Small intestine (tissue), 7 donors: Measurements from ENCODE around the gene ZSWIM1. TPM values are rescaled to one million over a fixed set of nuclear protein-coding genes. Genes with fewer than 3 reads are reported as not detected.
"Not testable (repeated sequence)": the region's sequence is repeated elsewhere in the genome, so short reads cannot be mapped to it uniquely, and the experiment has no call there.

Experiments used
- DNase-seq, 2 donors: peaks; one replicate each; pipeline versions ENCODE4 v3.0.0 to v3.0.0-alpha.2; 2013
- FAIRE-seq: peaks from 2 replicates; lab custom pipeline; 2012; peaks lifted over from hg19 to GRCh38; lab: Jason Lieb, UNC
- H3K27ac ChIP-seq, 3 donors: one replicate each; pipeline ENCODE4 v1.5.1; 2013; ENCODE audit warnings: low read length in 2 of 3, mild to moderate bottlenecking in 2 of 3, control low read depth in 1 of 3, inconsistent platforms in 1 of 3, low read depth in 1 of 3, moderate library complexity in 1 of 3
- H3K27me3 ChIP-seq, 3 donors: one replicate each; pipeline ENCODE4 v1.6.1; 2013; ENCODE audit warnings: low read length in 3 of 3, inconsistent platforms in 1 of 3; ENCODE audit not compliant: control insufficient read depth in 3 of 3, insufficient read depth in 3 of 3
- H3K36me3 ChIP-seq, 3 donors: one replicate each; pipeline ENCODE4 v1.6.1; 2013; ENCODE audit warnings: low read length in 3 of 3, inconsistent platforms in 1 of 3, low read depth in 1 of 3, mild to moderate bottlenecking in 1 of 3, moderate library complexity in 1 of 3; ENCODE audit not compliant: control insufficient read depth in 3 of 3, insufficient read depth in 2 of 3
- H3K4me1 ChIP-seq, 3 donors: one replicate each; pipeline ENCODE4 v1.6.1; 2013; ENCODE audit warnings: low read length in 2 of 3, inconsistent platforms in 1 of 3, low read depth in 1 of 3, mild to moderate bottlenecking in 1 of 3, moderate library complexity in 1 of 3; ENCODE audit not compliant: control insufficient read depth in 3 of 3, insufficient read depth in 2 of 3
- H3K4me3 ChIP-seq, 3 donors: one replicate each; pipeline ENCODE4 v1.5.1; 2013; ENCODE audit warnings: low read length in 3 of 3, control low read depth in 1 of 3, inconsistent platforms in 1 of 3, low read depth in 1 of 3, mild to moderate bottlenecking in 1 of 3, moderate library complexity in 1 of 3
- H3K9me3 ChIP-seq, 2 donors: one replicate each; pipeline ENCODE4 v1.6.1; 2013; ENCODE audit warnings: low read depth in 1 of 2, low read length in 1 of 2; ENCODE audit not compliant: control insufficient read depth in 2 of 2, insufficient read depth in 1 of 2
- WGBS, 3 donors: extraction: QIAGEN DNeasy Blood & Tissue Kit; methylation state at CpG; one replicate each; pipeline ENCODE4 v1.1.7; 2013; 5-methylcytosine and 5-hydroxymethylcytosine counted together
- polyA plus RNA-seq, 4 donors: library from polyadenylated mRNA; stranded (reverse) in 3 of 4; unstranded in 1 of 4; fragments of 200-250 nt in 3 of 4; fragments of 120-200 nt in 1 of 4; gene quantifications; one replicate each; pipeline versions ENCODE4 v1.2.1 to v1.2.3, GENCODE V29; 2013
- donor health status: healthy with polysubstance abuse.
- donor health status: control.
- donor health status: control.
- donor health status: Bipolar disorder and iron deficiency.
- donor health status: healthy.

The ZSWIM1 gene
- polyA plus RNA-seq, 4 donors, result 2.5 to 17.1 (median 3.6) TPM

DNA sequence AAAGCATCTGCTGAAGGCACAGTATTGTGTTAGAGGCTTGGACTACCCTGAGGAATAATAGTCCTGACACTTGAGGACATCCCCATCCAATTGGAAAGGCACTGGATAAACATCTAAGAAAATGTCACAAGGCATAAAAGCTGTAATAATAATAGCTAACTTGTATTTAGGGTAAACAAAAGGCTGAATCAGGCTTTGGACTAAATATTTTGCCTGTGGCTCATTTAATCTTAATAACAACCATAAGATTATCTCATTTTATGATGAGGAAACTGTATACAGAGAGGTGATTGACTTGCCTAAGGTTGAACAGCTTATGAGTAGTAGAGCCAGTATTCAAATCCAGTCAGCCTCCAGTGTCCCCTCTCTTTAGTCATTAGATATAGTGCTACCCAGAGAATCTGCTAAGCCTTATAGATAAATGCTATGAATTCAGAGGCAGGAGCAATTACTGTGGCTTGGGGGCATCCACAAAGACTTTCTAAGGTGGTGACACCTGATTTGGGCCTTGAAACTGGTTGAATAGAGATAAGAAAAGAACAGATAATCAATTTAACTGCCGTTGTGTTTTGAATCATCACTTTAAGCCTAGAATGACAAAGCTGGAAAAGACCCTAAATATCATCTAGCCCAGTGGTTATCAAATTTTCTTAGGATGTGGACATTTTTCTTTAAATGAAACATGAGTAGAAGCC lies 7.5 kb upstream of the ZSWIM1 start:
- H3K27ac ChIP-seq, result no peak overlapping the region
- H3K27me3 ChIP-seq, result no peaks in the 10 kb centered on the region
- DNase-seq, result no peak
- WGBS, 3 donors, result 32 to 69% (median 34%) methylated on average over 1 of the region's 1 CpG
- H3K9me3 ChIP-seq, result no peaks in the 10 kb centered on the region
- H3K4me1 ChIP-seq, result no peaks in the 10 kb centered on the region
- FAIRE-seq, result no peak
- H3K4me3 ChIP-seq, result no peak overlapping the region
- H3K36me3 ChIP-seq, result peaks cover 0 to 23% (median 8%) of the 10 kb centered on the region in 3 donors

DNA sequence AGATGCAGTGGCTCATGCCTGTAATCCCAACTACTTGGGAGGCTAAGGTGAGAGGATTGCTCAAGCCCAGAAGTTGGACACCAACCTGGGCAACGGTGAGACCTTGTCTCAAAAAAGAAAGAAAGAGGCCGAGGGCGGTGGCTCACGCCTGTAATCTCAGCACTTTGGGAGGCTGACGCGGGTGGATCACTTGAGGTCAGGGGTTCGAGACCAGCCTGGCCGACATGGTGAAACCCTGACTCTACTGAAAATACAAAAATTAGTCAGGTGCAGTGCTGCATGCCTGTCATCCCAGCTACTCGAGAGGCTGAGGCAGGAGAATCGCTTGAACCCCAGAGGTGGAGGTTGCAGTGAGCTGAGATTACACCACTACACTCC lies 6.9 kb upstream of the ZSWIM1 start:
- not testable (repeated sequence) for H3K4me3 ChIP-seq, DNase-seq, H3K27ac ChIP-seq, H3K9me3 ChIP-seq, H3K4me1 ChIP-seq, FAIRE-seq, H3K27me3 ChIP-seq
- peaks cover 0 to 23% (median 8%) of the 10 kb centered on the region in 3 donors for H3K36me3 ChIP-seq
- WGBS, 3 donors, result 93 to 95% (median 94%) methylated on average over 10 of the region's 10 CpGs

DNA sequence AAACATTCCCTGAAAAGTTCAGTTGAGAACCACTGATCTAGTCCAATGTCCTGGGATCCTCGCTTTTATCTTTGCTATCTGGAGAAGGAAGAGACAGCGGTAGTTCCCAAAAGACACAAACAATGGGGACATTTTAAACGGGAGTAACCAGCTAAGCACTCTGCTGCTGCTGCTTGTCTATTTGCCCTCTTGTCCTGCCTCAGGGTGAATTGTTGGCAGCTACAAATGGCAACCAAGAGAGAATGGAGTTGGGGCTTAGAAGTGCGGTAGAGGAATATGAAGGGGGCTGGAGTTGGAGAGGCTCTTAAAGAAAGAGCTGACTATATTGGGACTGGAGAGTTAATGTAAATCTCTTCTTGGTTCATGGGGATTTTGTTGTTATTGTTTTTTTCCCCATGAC lies 6.5 kb upstream of the ZSWIM1 start:
- H3K36me3 ChIP-seq, result peaks cover 0 to 23% (median 8%) of the 10 kb centered on the region in 3 donors
- FAIRE-seq (no peak), DNase-seq (no peak)
- no peaks in the 10 kb centered on the region for H3K4me1 ChIP-seq
- 82 to 85% (median 84%) methylated on average over 4 of the region's 4 CpGs for WGBS, 3 donors
- no peaks in the 10 kb centered on the region for H3K27me3 ChIP-seq
- no peaks in the 10 kb centered on the region for H3K9me3 ChIP-seq
- no peak overlapping the region for H3K27ac ChIP-seq
- no peak overlapping the region for H3K4me3 ChIP-seq

DNA sequence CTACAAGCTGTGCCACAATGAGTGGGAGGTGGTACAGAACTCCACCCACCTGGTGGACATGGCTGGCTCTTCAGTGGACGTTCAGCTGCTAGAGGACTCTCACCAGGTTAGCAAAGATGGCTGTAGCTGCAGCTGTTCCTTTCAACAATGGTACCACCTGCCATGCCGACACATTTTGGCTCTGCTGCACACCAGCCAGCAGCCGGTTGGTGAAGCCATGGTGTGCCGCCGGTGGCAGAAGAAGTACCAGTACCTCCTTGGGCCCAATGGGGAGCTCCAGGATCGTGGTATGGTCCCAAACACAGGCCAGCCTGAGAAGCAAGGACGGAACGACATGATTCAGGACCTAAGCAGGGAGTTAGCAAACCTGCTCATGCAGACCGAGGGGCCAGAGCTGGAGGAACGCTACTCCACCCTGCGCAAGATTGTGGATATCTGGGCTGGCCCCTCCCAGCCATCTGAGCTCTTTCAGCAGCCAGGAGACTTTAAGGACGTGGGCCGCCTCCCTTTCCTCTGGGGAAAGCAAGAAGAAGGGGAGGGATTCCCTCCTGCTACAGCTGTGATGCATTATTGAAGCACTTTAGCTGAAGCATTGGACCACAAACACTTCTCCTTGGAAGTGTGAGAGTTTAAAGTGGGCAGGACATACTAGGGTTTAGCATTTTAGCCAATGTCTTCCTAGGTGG lies 2.8 kb upstream of the ZSWIM1 start:
- Histone ChIP-seq H3K4me1 (no peaks in the 10 kb centered on the region), H3K9me3 (no peaks in the 10 kb centered on the region), H3K36me3 (peaks cover 0 to 27% (median 8%) of the 10 kb centered on the region in 3 donors), H3K27me3 (no peaks in the 10 kb centered on the region), H3K27ac (no peak overlapping the region), H3K4me3 (no peak overlapping the region)
- DNase-seq (no peak), FAIRE-seq (no peak)
- 90 to 94% (median 91%) methylated on average over 13 of the region's 13 CpGs for WGBS, 3 donors

DNA sequence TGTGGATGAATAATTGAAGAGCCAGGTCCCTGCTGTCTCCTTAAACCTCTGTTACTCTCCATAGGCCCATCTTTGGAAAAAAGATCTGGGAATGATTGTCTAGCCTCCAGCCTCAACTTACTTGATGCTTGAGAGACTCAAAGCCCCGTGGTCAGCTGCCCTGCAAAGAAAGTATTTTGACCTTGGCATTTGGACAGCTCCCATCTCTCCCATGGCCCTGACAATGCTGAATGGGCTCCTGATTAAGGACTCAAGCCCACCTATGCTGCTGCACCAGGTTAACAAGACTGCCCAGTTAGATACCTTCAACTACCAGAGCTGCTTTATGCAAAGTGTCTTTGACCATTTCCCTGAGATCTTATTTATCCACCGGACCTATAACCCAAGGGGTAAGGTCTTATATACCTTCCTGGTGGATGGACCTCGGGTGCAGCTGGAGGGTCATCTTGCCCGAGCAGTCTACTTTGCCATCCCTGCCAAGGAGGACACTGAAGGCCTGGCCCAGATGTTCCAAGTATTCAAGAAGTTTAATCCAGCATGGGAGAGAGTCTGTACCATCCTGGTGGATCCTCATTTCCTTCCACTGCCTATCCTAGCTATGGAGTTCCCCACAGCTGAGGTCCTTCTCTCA lies 1.6 kb downstream of the ZSWIM1 start:
- H3K4me3 ChIP-seq, result no peak overlapping the region
- 74 to 85% (median 80%) methylated on average over 4 of the region's 4 CpGs for WGBS, 3 donors
- H3K27me3 ChIP-seq, result no peaks in the 10 kb centered on the region
- peaks cover 0 to 13% (median 0%) of the 10 kb centered on the region in 3 donors for H3K4me1 ChIP-seq
- FAIRE-seq, result no peak
- no peak for DNase-seq
- no peaks in the 10 kb centered on the region for H3K9me3 ChIP-seq
- H3K36me3 ChIP-seq, result peaks cover 0 to 50% (median 3%) of the 10 kb centered on the region in 3 donors
- H3K27ac ChIP-seq, result no peak overlapping the region

DNA sequence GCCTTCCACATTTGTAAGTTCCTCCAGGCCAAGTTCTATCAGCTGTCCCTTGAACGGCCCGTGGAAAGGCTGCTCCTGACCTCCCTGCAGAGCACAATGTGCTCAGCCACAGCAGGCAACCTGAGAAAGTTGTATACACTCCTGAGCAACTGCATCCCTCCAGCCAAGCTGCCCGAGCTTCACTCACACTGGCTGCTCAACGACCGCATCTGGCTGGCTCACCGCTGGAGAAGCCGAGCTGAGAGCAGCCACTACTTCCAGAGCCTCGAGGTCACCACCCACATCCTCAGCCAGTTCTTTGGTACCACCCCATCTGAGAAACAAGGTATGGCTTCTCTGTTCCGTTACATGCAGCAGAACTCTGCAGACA lies 2.1 kb downstream of the ZSWIM1 start:
- no peaks in the 10 kb centered on the region for H3K27me3 ChIP-seq
- H3K4me1 ChIP-seq, result peaks cover 0 to 13% (median 0%) of the 10 kb centered on the region in 3 donors
- peaks cover 0 to 47% (median 3%) of the 10 kb centered on the region in 3 donors for H3K36me3 ChIP-seq
- no peaks in the 10 kb centered on the region for H3K9me3 ChIP-seq
- no peak overlapping the region for H3K4me3 ChIP-seq
- FAIRE-seq (no peak), DNase-seq (no peak)
- H3K27ac ChIP-seq, result no peak overlapping the region
- WGBS, 3 donors, result 71 to 87% (median 78%) methylated on average over 9 of the region's 9 CpGs

DNA sequence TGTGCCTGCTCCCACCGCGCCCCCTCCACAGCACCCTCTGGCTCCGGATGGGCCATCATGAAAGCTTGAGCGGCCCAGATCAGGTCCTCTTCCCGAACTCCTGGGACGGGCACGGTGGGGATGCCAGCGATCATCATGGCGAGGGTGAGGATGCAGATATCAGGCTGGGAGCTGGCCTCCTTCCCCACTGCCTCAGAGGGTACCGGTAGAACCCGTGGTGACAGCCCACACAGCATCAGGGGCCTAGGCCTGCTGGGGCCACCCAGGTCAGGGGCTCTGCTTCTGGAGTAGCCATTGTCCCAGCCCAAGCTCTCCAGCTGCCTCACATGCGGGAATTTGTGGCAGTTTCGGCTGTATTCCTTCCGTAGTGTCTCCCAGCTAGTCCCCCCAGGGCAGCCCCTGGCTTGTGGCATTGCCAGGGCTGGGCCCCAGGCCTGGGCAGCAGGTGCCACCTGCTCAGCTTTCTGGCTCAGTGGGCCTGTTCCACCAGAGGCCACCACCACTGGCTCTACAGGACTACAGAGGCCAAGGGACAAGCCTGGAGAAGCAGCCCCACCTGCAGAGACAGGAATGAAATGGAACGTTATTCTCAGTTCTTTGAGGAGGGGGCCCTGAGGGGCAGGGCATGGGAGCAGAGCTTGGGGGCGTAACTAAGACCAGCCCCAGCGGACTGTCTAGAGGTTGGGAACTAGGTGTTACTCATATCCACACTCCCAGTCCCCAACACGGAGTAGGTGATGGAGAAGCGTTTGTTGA lies 5.7 kb downstream of the ZSWIM1 start:
- H3K9me3 ChIP-seq, result no peaks in the 10 kb centered on the region
- no peak for DNase-seq
- no peak overlapping the region for H3K4me3 ChIP-seq
- H3K27me3 ChIP-seq, result no peaks in the 10 kb centered on the region
- WGBS, 3 donors, result 91 to 93% (median 91%) methylated on average over 18 to 19 of the region's 19 CpGs
- peaks cover 0 to 13% (median 0%) of the 10 kb centered on the region in 3 donors for H3K4me1 ChIP-seq
- no peak overlapping the region for H3K27ac ChIP-seq
- peaks cover 0 to 52% (median 3%) of the 10 kb centered on the region in 3 donors for H3K36me3 ChIP-seq
- FAIRE-seq, result no peak

DNA sequence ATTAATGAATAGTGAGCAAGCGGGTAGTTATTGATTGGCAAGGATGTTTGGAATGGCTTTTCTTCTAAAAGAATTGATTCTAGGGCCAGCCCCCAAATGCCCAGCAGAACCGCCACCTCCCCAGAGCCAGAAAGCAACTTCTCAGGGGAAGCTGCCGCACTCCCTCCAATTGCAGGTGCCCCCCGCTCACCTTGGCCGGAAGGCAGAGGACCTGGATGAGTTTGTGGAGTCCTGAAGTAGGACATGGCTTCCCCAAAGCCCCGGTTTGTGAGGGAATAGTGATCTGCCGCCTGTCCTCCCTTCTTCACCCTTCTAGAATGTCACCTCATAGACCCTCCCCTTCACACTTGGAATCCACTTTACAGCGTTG lies 6.3 kb downstream of the ZSWIM1 start, which contains the start of gene SPATA25:
Gene SPATA25 (minus strand): TSS at position 277 of the 370 bp plus-strand sequence. CDS start 32 bp downstream, at position 245.
- Histone ChIP-seq H3K36me3 (peaks cover 0 to 53% (median 3%) of the 10 kb centered on the region in 3 donors), H3K4me3 (peak within 1 kb of the TSS in 1 of 3 donors; percentile 70), H3K27ac (no peak within 1 kb of the TSS), H3K27me3 (no peaks in the 10 kb centered on the region), H3K9me3 (no peaks in the 10 kb centered on the region), H3K4me1 (peaks cover 0 to 14% (median 0%) of the 10 kb centered on the region in 3 donors)
- no peak for DNase-seq
- FAIRE-seq, result no peak
- WGBS, 3 donors, result 93 to 95% (median 93%) methylated on average over 8 of the region's 8 CpGs
